Suprapubic skin (tissue), 4 donors: Measurements from ENCODE around the gene NEB.

Experiments
- CTCF ChIP-seq, 2 donors: fragments of 200-600 bp in 1 of 2; fragments of 450-650 bp in 1 of 2; sonication (generic) in 1 of 2; IDR thresholded peaks; one replicate each; pipeline ENCODE4 v1.5.1; 2016 to 2019; ENCODE audit warnings: antibody characterized with exemption in 2 of 2, mild to moderate bottlenecking in 1 of 2, moderate library complexity in 1 of 2
- POLR2A ChIP-seq, 2 donors: fragments of 450-650 bp; IDR thresholded peaks; one replicate each; pipeline ENCODE4 v1.6.1; 2017; ENCODE audit warnings: antibody characterized with exemption in 2 of 2, mild to moderate bottlenecking in 2 of 2, moderate library complexity in 2 of 2
- POLR2AphosphoS5 ChIP-seq, 3 donors: sonication (generic); formaldehyde crosslinking; IDR thresholded peaks; one replicate each; pipeline ENCODE4 v1.6.1; 2017; ENCODE audit warnings: antibody characterized with exemption in 3 of 3

GRCh38 chr2:151651274-151651673 lies 83.0 kb downstream of the NEB start:
- no peak for TF ChIP-seq CTCF (IDR thresholded peaks at IDR 0.05)
- TF ChIP-seq POLR2A (IDR thresholded peaks at IDR 0.05): no peak
- no peak for TF ChIP-seq POLR2AphosphoS5 (IDR thresholded peaks at IDR 0.05)
